ENCODE measurements around the gene SEMA5B.

SEMA5B gene

DNA sequence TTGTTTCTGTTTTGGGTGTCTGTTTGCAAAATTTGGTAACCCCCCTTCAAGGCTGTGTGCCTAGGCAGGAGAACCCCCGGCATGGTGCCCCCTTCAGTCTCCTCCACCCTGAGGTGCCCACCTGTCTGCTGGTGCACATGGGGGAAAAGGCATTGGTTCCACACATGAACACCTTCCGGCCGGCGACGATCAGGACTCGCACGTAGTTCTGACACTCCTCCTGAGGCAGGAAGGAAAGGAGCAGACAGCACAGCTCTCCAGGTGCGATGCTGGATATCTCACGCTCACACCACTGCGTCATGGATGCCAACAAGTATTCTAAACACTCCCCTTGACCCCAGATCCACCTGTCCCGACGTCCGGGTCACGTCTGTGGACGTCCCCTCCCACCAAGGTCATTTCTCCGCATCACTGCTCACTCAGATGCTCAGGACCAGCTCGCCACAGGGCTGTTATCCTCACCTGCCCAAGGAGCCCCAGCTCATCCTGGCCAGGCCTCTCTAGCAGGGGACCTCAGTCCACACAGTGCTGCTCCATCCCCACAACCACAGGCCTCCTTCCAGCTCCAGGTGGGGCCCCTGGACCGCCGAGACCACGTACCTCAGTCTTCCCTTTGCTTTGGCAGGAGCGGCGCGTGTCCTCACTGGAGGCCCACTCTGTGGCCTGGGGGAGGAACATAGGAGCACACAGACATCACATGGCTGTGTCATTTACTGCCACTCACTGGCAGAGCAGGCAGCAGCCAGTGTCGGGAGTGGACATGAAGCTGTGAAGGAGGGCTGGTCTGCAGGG lies 99.0 kb downstream of the SEMA5B start:
- Histone ChIP-seq H3K4me3 (ENCODE audit: low read depth, low read length) (no peak overlapping the region), H3K36me3 (ENCODE audit: control insufficient read depth in 1 of 2, insufficient read depth in 2 of 2, low read length in 2 of 2) (no peaks in the 10 kb centered on the region), H3K27ac (ENCODE audit: low read depth, low read length) (no peak overlapping the region), H2BK12ac (ENCODE audit: low read length) (no peak overlapping the region), H4K12ac (ENCODE audit: low read depth, low read length) (no peak overlapping the region), H2AFZ (ENCODE audit: insufficient read depth, low read length, poor library complexity) (no peak overlapping the region), H3K4ac (ENCODE audit: low read depth, low read length) (no peak overlapping the region), H3K9me3 (ENCODE audit: insufficient read depth, low read depth, low read length) (no peaks in the 10 kb centered on the region), H2BK120ac (ENCODE audit: insufficient read depth, low read length, poor library complexity) (no peak overlapping the region), H3K23ac (ENCODE audit: low read length) (no peak overlapping the region), H3K4me1 (ENCODE audit: control insufficient read depth in 1 of 2, insufficient read depth in 2 of 2, low read length in 2 of 2) (no peaks in the 10 kb centered on the region), H3K18ac (ENCODE audit: low read length) (no peak overlapping the region), H4K91ac (ENCODE audit: low read depth, low read length) (no peak overlapping the region), H3K79me2 (ENCODE audit: control insufficient read depth, insufficient read depth, low read length, poor library complexity) (no peaks in the 10 kb centered on the region), H4K8ac (ENCODE audit: low read depth, low read length) (no peak overlapping the region), H3K27me3 (ENCODE audit: insufficient read depth, low read length) (no peaks in the 10 kb centered on the region), H3K14ac (ENCODE audit: low read length) (no peak overlapping the region), H3K9ac (ENCODE audit: low read length) (no peak overlapping the region), H2AK5ac (ENCODE audit: low read length) (no peak overlapping the region), H2BK5ac (ENCODE audit: low read depth, low read length, poor library complexity) (no peak overlapping the region), H3K4me2 (ENCODE audit: low read length) (no peak overlapping the region), H3K79me1 (ENCODE audit: low read length) (no peaks in the 10 kb centered on the region)
- no peak for DNase-seq
- no CpG with 5 or more reads among the region's 24 CpGs for WGBS (ENCODE audit: extremely low coverage, insufficient coverage, insufficient read length)

DNA sequence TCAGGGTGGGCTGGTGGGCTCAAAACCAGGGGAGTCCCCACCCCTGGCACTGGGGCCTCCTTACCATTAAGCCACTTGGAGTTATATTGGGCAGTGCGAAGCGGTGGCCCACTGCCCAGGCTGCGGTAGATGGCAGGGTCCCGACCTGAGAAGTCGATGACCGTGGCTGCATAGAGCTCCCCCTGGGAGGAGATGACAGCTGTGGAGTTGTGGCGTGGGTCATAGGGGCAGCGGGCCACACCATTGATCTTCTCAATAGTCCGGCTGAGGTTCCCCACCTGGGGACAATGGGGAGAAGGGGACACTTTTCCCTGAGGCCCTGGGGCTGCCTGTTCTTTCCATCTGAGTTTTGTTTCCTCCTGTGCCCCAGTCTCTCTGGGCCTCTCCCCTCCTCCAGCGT lies 99.8 kb downstream of the SEMA5B start:
- no peaks in the 10 kb centered on the region for H3K9me3 ChIP-seq (ENCODE audit: insufficient read depth, low read depth, low read length)
- H2BK12ac ChIP-seq (ENCODE audit: low read length): no peak overlapping the region
- no peaks in the 10 kb centered on the region for H3K4me1 ChIP-seq (ENCODE audit: control insufficient read depth in 1 of 2, insufficient read depth in 2 of 2, low read length in 2 of 2)
- H4K12ac ChIP-seq (ENCODE audit: low read depth, low read length): no peak overlapping the region
- H3K23ac ChIP-seq (ENCODE audit: low read length): no peak overlapping the region
- H3K4ac ChIP-seq (ENCODE audit: low read depth, low read length): no peak overlapping the region
- H2BK120ac ChIP-seq (ENCODE audit: insufficient read depth, low read length, poor library complexity): no peak overlapping the region
- no CpG with 5 or more reads among the region's 10 CpGs for whole genome bisulfite sequencing (ENCODE audit: extremely low coverage, insufficient coverage, insufficient read length)
- no peaks in the 10 kb centered on the region for H3K79me2 ChIP-seq (ENCODE audit: control insufficient read depth, insufficient read depth, low read length, poor library complexity)
- no peak for DNase-seq
- H3K27me3 ChIP-seq (ENCODE audit: insufficient read depth, low read length): no peaks in the 10 kb centered on the region
- no peaks in the 10 kb centered on the region for H3K36me3 ChIP-seq (ENCODE audit: control insufficient read depth in 1 of 2, insufficient read depth in 2 of 2, low read length in 2 of 2)
- no peaks in the 10 kb centered on the region for H3K79me1 ChIP-seq (ENCODE audit: low read length)
- H4K91ac ChIP-seq (ENCODE audit: low read depth, low read length): no peak overlapping the region
- no peak overlapping the region for H2BK5ac ChIP-seq (ENCODE audit: low read depth, low read length, poor library complexity)
- H3K9ac ChIP-seq (ENCODE audit: low read length): no peak overlapping the region
- H4K8ac ChIP-seq (ENCODE audit: low read depth, low read length): no peak overlapping the region
- no peak overlapping the region for H3K27ac ChIP-seq (ENCODE audit: low read depth, low read length)
- H3K4me2 ChIP-seq (ENCODE audit: low read length): no peak overlapping the region
- H2AFZ ChIP-seq (ENCODE audit: insufficient read depth, low read length, poor library complexity): no peak overlapping the region
- no peak overlapping the region for H3K14ac ChIP-seq (ENCODE audit: low read length)
- H3K4me3 ChIP-seq (ENCODE audit: low read depth, low read length): no peak overlapping the region
- no peak overlapping the region for H3K18ac ChIP-seq (ENCODE audit: low read length)
- no peak overlapping the region for H2AK5ac ChIP-seq (ENCODE audit: low read length)

DNA sequence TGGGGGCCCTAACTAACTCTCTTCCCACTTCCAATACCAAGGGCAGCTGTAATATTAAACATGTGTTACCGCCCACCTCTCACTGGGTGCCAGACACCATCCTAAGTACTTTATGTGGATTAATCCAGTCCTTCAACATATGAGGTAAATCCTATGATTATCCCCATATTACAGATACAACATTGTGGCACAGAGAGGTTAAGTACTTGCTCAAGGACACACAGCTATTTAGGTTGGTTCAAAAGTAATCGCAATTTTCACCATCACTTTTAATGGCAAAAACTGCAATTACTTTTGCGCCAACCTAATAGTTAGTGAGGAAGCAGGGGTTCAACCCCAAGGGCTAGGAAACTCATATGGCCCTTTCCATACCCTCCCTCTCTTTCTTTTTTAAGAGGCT lies 100.8 kb downstream of the SEMA5B start:
- Histone ChIP-seq H4K91ac (ENCODE audit: low read depth, low read length) (no peak overlapping the region), H3K14ac (ENCODE audit: low read length) (no peak overlapping the region), H3K27ac (ENCODE audit: low read depth, low read length) (no peak overlapping the region), H4K8ac (ENCODE audit: low read depth, low read length) (no peak overlapping the region), H2AK5ac (ENCODE audit: low read length) (no peak overlapping the region), H2AFZ (ENCODE audit: insufficient read depth, low read length, poor library complexity) (no peak overlapping the region), H3K4ac (ENCODE audit: low read depth, low read length) (no peak overlapping the region), H3K36me3 (ENCODE audit: control insufficient read depth in 1 of 2, insufficient read depth in 2 of 2, low read length in 2 of 2) (no peaks in the 10 kb centered on the region), H3K9me3 (ENCODE audit: insufficient read depth, low read depth, low read length) (peaks cover 2% of the 10 kb centered on the region), H3K9ac (ENCODE audit: low read length) (no peak overlapping the region), H3K4me1 (ENCODE audit: control insufficient read depth in 1 of 2, insufficient read depth in 2 of 2, low read length in 2 of 2) (no peaks in the 10 kb centered on the region), H2BK12ac (ENCODE audit: low read length) (no peak overlapping the region), H3K27me3 (ENCODE audit: insufficient read depth, low read length) (peaks cover 5% of the 10 kb centered on the region), H3K23ac (ENCODE audit: low read length) (no peak overlapping the region), H3K79me2 (ENCODE audit: control insufficient read depth, insufficient read depth, low read length, poor library complexity) (no peaks in the 10 kb centered on the region), H3K4me2 (ENCODE audit: low read length) (no peak overlapping the region), H4K12ac (ENCODE audit: low read depth, low read length) (no peak overlapping the region), H2BK5ac (ENCODE audit: low read depth, low read length, poor library complexity) (no peak overlapping the region), H3K4me3 (ENCODE audit: low read depth, low read length) (no peak overlapping the region), H2BK120ac (ENCODE audit: insufficient read depth, low read length, poor library complexity) (no peak overlapping the region), H3K79me1 (ENCODE audit: low read length) (no peaks in the 10 kb centered on the region), H3K18ac (ENCODE audit: low read length) (no peak overlapping the region)
- no peak for DNase-seq
- no CpG with 5 or more reads among the region's 3 CpGs for WGBS (ENCODE audit: extremely low coverage, insufficient coverage, insufficient read length)

DNA sequence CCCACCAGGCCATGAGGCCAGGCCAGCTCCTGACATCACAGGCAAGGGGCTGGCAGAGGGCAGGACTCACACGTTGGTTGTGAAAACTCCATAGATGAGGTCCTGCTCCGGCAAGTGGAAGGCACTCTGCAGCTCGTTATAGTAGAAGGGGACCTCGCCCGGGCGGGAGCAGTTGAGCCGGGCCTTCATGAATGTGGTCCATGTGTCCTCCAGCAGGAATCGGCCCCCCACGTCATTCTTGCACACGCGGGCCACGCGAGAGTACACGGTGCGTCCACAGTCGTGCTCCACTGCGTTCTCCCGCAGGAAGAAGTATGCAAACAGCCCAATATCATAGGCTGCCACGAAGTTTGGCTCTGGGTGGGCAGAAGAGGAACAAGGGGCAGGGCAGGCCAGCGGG lies 101.2 kb downstream of the SEMA5B start:
- Histone ChIP-seq H2BK120ac (ENCODE audit: insufficient read depth, low read length, poor library complexity) (no peak overlapping the region), H3K4ac (ENCODE audit: low read depth, low read length) (no peak overlapping the region), H3K27me3 (ENCODE audit: insufficient read depth, low read length) (peaks cover 5% of the 10 kb centered on the region), H3K9ac (ENCODE audit: low read length) (no peak overlapping the region), H3K79me1 (ENCODE audit: low read length) (no peaks in the 10 kb centered on the region), H3K4me1 (ENCODE audit: control insufficient read depth in 1 of 2, insufficient read depth in 2 of 2, low read length in 2 of 2) (no peaks in the 10 kb centered on the region), H4K8ac (ENCODE audit: low read depth, low read length) (no peak overlapping the region), H3K18ac (ENCODE audit: low read length) (no peak overlapping the region), H2AFZ (ENCODE audit: insufficient read depth, low read length, poor library complexity) (no peak overlapping the region), H4K91ac (ENCODE audit: low read depth, low read length) (no peak overlapping the region), H2BK12ac (ENCODE audit: low read length) (no peak overlapping the region), H3K9me3 (ENCODE audit: insufficient read depth, low read depth, low read length) (peaks cover 2% of the 10 kb centered on the region), H3K27ac (ENCODE audit: low read depth, low read length) (no peak overlapping the region), H3K79me2 (ENCODE audit: control insufficient read depth, insufficient read depth, low read length, poor library complexity) (no peaks in the 10 kb centered on the region), H2AK5ac (ENCODE audit: low read length) (no peak overlapping the region), H3K4me3 (ENCODE audit: low read depth, low read length) (no peak overlapping the region), H2BK5ac (ENCODE audit: low read depth, low read length, poor library complexity) (no peak overlapping the region), H3K36me3 (ENCODE audit: control insufficient read depth in 1 of 2, insufficient read depth in 2 of 2, low read length in 2 of 2) (no peaks in the 10 kb centered on the region), H3K23ac (ENCODE audit: low read length) (no peak overlapping the region), H3K4me2 (ENCODE audit: low read length) (no peak overlapping the region), H4K12ac (ENCODE audit: low read depth, low read length) (no peak overlapping the region), H3K14ac (ENCODE audit: low read length) (no peak overlapping the region)
- DNase-seq: no peak
- no CpG with 5 or more reads among the region's 20 CpGs for WGBS (ENCODE audit: extremely low coverage, insufficient coverage, insufficient read length)
